ENCODE measurements around the gene MBD6.
"Not testable (repeated sequence)": the region's sequence is repeated elsewhere in the genome, so short reads cannot be mapped to it uniquely, and the experiment has no call there.

MBD6 gene

GRCh38 chr12:57570438-57570837, 47.8 kb downstream of the MBD6 start:
- no CpG with 5 or more reads among the region's 13 CpGs for WGBS (ENCODE audit: extremely low coverage, insufficient coverage, insufficient read length)
- H4K91ac ChIP-seq (ENCODE audit: low read depth, low read length), result not testable (repeated sequence)

GRCh38 chr12:57571926-57572762, 49.5 kb downstream of the MBD6 start:
- Histone ChIP-seq H2AK5ac (ENCODE audit: low read length) (no peak overlapping the region), H2AFZ (ENCODE audit: insufficient read depth, low read length, poor library complexity) (no peak overlapping the region), H2BK120ac (ENCODE audit: insufficient read depth, low read length, poor library complexity) (no peak overlapping the region), H3K79me1 (ENCODE audit: low read length) (no peaks in the 10 kb centered on the region), H2BK5ac (ENCODE audit: low read depth, low read length, poor library complexity) (no peak overlapping the region), H3K9me3 (ENCODE audit: insufficient read depth, low read depth, low read length) (peaks cover 3% of the 10 kb centered on the region), H3K4ac (ENCODE audit: low read depth, low read length) (no peak overlapping the region), H3K27me3 (ENCODE audit: insufficient read depth, low read length) (no peaks in the 10 kb centered on the region), H3K23ac (ENCODE audit: low read length) (no peak overlapping the region), H3K4me1 (ENCODE audit: control insufficient read depth in 1 of 2, insufficient read depth in 2 of 2, low read length in 2 of 2) (no peaks in the 10 kb centered on the region), H4K12ac (ENCODE audit: low read depth, low read length) (no peak overlapping the region), H3K18ac (ENCODE audit: low read length) (no peak overlapping the region), H4K8ac (ENCODE audit: low read depth, low read length) (no peak overlapping the region), H3K4me2 (ENCODE audit: low read length) (no peak overlapping the region), H4K91ac (ENCODE audit: low read depth, low read length) (no peak overlapping the region), H3K36me3 (ENCODE audit: control insufficient read depth in 1 of 2, insufficient read depth in 2 of 2, low read length in 2 of 2) (no peaks in the 10 kb centered on the region), H2BK12ac (ENCODE audit: low read length) (no peak overlapping the region), H3K4me3 (ENCODE audit: low read depth, low read length) (no peak overlapping the region), H3K27ac (ENCODE audit: low read depth, low read length) (no peak overlapping the region), H3K79me2 (ENCODE audit: control insufficient read depth, insufficient read depth, low read length, poor library complexity) (no peaks in the 10 kb centered on the region), H3K9ac (ENCODE audit: low read length) (no peak overlapping the region), H3K14ac (ENCODE audit: low read length) (no peak overlapping the region)
- WGBS (ENCODE audit: extremely low coverage, insufficient coverage, insufficient read length), result no CpG with 5 or more reads among the region's 12 CpGs
- no peak for DNase-seq

More at GRCh38 chr12:57570438-57570837, 47.8 kb downstream of the MBD6 start:
- not testable (repeated sequence) for H3K79me1 ChIP-seq (ENCODE audit: low read length); H2BK12ac ChIP-seq (ENCODE audit: low read length); H3K79me2 ChIP-seq (ENCODE audit: control insufficient read depth, insufficient read depth, low read length, poor library complexity); H3K9me3 ChIP-seq (ENCODE audit: insufficient read depth, low read depth, low read length); H3K14ac ChIP-seq (ENCODE audit: low read length); H2BK5ac ChIP-seq (ENCODE audit: low read depth, low read length, poor library complexity); DNase-seq; H3K9ac ChIP-seq (ENCODE audit: low read length); H2BK120ac ChIP-seq (ENCODE audit: insufficient read depth, low read length, poor library complexity); H3K27me3 ChIP-seq (ENCODE audit: insufficient read depth, low read length); H3K4me2 ChIP-seq (ENCODE audit: low read length); H4K8ac ChIP-seq (ENCODE audit: low read depth, low read length); H3K36me3 ChIP-seq (ENCODE audit: control insufficient read depth in 1 of 2, insufficient read depth in 2 of 2, low read length in 2 of 2); H3K4me3 ChIP-seq (ENCODE audit: low read depth, low read length); H3K4me1 ChIP-seq (ENCODE audit: control insufficient read depth in 1 of 2, insufficient read depth in 2 of 2, low read length in 2 of 2); H3K4ac ChIP-seq (ENCODE audit: low read depth, low read length); H3K18ac ChIP-seq (ENCODE audit: low read length); H2AFZ ChIP-seq (ENCODE audit: insufficient read depth, low read length, poor library complexity); H3K27ac ChIP-seq (ENCODE audit: low read depth, low read length); H2AK5ac ChIP-seq (ENCODE audit: low read length); H4K12ac ChIP-seq (ENCODE audit: low read depth, low read length); H3K23ac ChIP-seq (ENCODE audit: low read length)

- Histone ChIP-seq H3K4me3 (ENCODE audit: low read depth, low read length) (no peak overlapping the region), H3K4me1 (ENCODE audit: control insufficient read depth in 1 of 2, insufficient read depth in 2 of 2, low read length in 2 of 2) (no peaks in the 10 kb centered on the region), H3K4me2 (ENCODE audit: low read length) (no peak overlapping the region), H3K36me3 (ENCODE audit: control insufficient read depth in 1 of 2, insufficient read depth in 2 of 2, low read length in 2 of 2) (no peaks in the 10 kb centered on the region), H4K91ac (ENCODE audit: low read depth, low read length) (no peak overlapping the region), H4K12ac (ENCODE audit: low read depth, low read length) (no peak overlapping the region), H3K18ac (ENCODE audit: low read length) (no peak overlapping the region), H3K27ac (ENCODE audit: low read depth, low read length) (no peak overlapping the region), H3K79me1 (ENCODE audit: low read length) (no peaks in the 10 kb centered on the region), H2AK5ac (ENCODE audit: low read length) (no peak overlapping the region), H2BK12ac (ENCODE audit: low read length) (no peak overlapping the region), H3K9me3 (ENCODE audit: insufficient read depth, low read depth, low read length) (peaks cover 3% of the 10 kb centered on the region), H3K9ac (ENCODE audit: low read length) (no peak overlapping the region), H2BK120ac (ENCODE audit: insufficient read depth, low read length, poor library complexity) (no peak overlapping the region), H3K14ac (ENCODE audit: low read length) (no peak overlapping the region), H3K23ac (ENCODE audit: low read length) (no peak overlapping the region), H2AFZ (ENCODE audit: insufficient read depth, low read length, poor library complexity) (no peak overlapping the region), H2BK5ac (ENCODE audit: low read depth, low read length, poor library complexity) (no peak overlapping the region), H3K27me3 (ENCODE audit: insufficient read depth, low read length) (no peaks in the 10 kb centered on the region), H4K8ac (ENCODE audit: low read depth, low read length) (no peak overlapping the region), H3K4ac (ENCODE audit: low read depth, low read length) (no peak overlapping the region), H3K79me2 (ENCODE audit: control insufficient read depth, insufficient read depth, low read length, poor library complexity) (no peaks in the 10 kb centered on the region)
- WGBS (ENCODE audit: extremely low coverage, insufficient coverage, insufficient read length), result no CpG with 5 or more reads among the region's 10 CpGs
- no peak for DNase-seq
Observed at GRCh38 chr12:57574795-57575194, 52.2 kb downstream of the MBD6 start.

- H3K18ac ChIP-seq (ENCODE audit: low read length), result no peak overlapping the region
- no peak overlapping the region for H2AK5ac ChIP-seq (ENCODE audit: low read length)
- DNase-seq, result no peak
- no peak overlapping the region for H3K4me3 ChIP-seq (ENCODE audit: low read depth, low read length)
- H2AFZ ChIP-seq (ENCODE audit: insufficient read depth, low read length, poor library complexity), result no peak overlapping the region
- H3K79me2 ChIP-seq (ENCODE audit: control insufficient read depth, insufficient read depth, low read length, poor library complexity), result no peaks in the 10 kb centered on the region
- H3K9me3 ChIP-seq (ENCODE audit: insufficient read depth, low read depth, low read length), result peaks cover 3% of the 10 kb centered on the region
- H3K9ac ChIP-seq (ENCODE audit: low read length), result no peak overlapping the region
- H4K8ac ChIP-seq (ENCODE audit: low read depth, low read length), result no peak overlapping the region
- H3K36me3 ChIP-seq (ENCODE audit: control insufficient read depth in 1 of 2, insufficient read depth in 2 of 2, low read length in 2 of 2), result no peaks in the 10 kb centered on the region
- H3K79me1 ChIP-seq (ENCODE audit: low read length), result no peaks in the 10 kb centered on the region
- no peak overlapping the region for H2BK120ac ChIP-seq (ENCODE audit: insufficient read depth, low read length, poor library complexity)
- no peak overlapping the region for H3K27ac ChIP-seq (ENCODE audit: low read depth, low read length)
- H3K4me2 ChIP-seq (ENCODE audit: low read length), result no peak overlapping the region
- no peak overlapping the region for H3K23ac ChIP-seq (ENCODE audit: low read length)
- H3K4me1 ChIP-seq (ENCODE audit: control insufficient read depth in 1 of 2, insufficient read depth in 2 of 2, low read length in 2 of 2), result no peaks in the 10 kb centered on the region
- no peaks in the 10 kb centered on the region for H3K27me3 ChIP-seq (ENCODE audit: insufficient read depth, low read length)
- no peak overlapping the region for H2BK5ac ChIP-seq (ENCODE audit: low read depth, low read length, poor library complexity)
- H4K91ac ChIP-seq (ENCODE audit: low read depth, low read length), result no peak overlapping the region
- WGBS (ENCODE audit: extremely low coverage, insufficient coverage, insufficient read length), result no CpG with 5 or more reads among the region's 12 CpGs
- no peak overlapping the region for H3K14ac ChIP-seq (ENCODE audit: low read length)
- no peak overlapping the region for H2BK12ac ChIP-seq (ENCODE audit: low read length)
- no peak overlapping the region for H3K4ac ChIP-seq (ENCODE audit: low read depth, low read length)
- H4K12ac ChIP-seq (ENCODE audit: low read depth, low read length), result no peak overlapping the region
Observed at GRCh38 chr12:57575771-57576612, 53.4 kb downstream of the MBD6 start.

Measured in trophoblast cell (in vitro differentiated cells and primary cell).